HepG2 (cell line): ENCODE results near the gene SPTSSA. TPM values are rescaled to one million over a fixed set of nuclear protein-coding genes. Genes with fewer than 3 reads are reported as not detected.

Experiments
- AKAP8 ChIP-seq: sonication (generic); formaldehyde crosslinking; IDR thresholded peaks from 2 replicates; pipeline ENCODE4 v1.5.1; 2020; ENCODE audit warnings: mild to moderate bottlenecking, missing genetic modification reagents
- ATF4 ChIP-seq, 2 experiments: fragments of 450-650 bp in 1 of 2; sonication (generic) in 1 of 2; formaldehyde crosslinking; IDR thresholded peaks; 2 replicates each; pipeline versions ENCODE4 v1.5.0 to v1.8.0; 2020 to 2022; ENCODE audit warnings: mild to moderate bottlenecking in 1 of 2, missing genetic modification reagents in 1 of 2
- BRCA1 ChIP-seq: sonication (generic); formaldehyde crosslinking; IDR thresholded peaks from 2 replicates; pipeline ENCODE4 v1.4.0; 2020; ENCODE audit warnings: missing genetic modification reagents
- BRF2 ChIP-seq: sonication (generic); formaldehyde crosslinking; IDR thresholded peaks from 2 replicates; pipeline ENCODE4 v1.8.1; 2022; ENCODE audit warnings: mild to moderate bottlenecking, missing genetic modification reagents
- CBX5 ChIP-seq: sonication (generic); formaldehyde crosslinking; IDR thresholded peaks from 2 replicates; pipeline ENCODE4 v1.4.0; 2020; ENCODE audit warnings: missing genetic modification reagents, borderline replicate concordance
- FOSL1 ChIP-seq: sonication (generic); formaldehyde crosslinking; IDR thresholded peaks from 2 replicates; pipeline ENCODE4 v1.9.0; 2021; ENCODE audit warnings: missing genetic modification reagents, borderline replicate concordance
- HNRNPUL1 ChIP-seq: fragments of 200-400 bp; formaldehyde crosslinking; IDR thresholded peaks from 2 replicates; pipeline ENCODE4 v1.6.1; 2017; ENCODE audit warnings: low read depth, mild to moderate bottlenecking, low read length, moderate library complexity
- ISL2 ChIP-seq: sonication (generic); formaldehyde crosslinking; IDR thresholded peaks from 2 replicates; pipeline ENCODE4 v1.5.0; 2020; ENCODE audit warnings: missing genetic modification reagents
- JUND ChIP-seq: sonication (generic); formaldehyde crosslinking; IDR thresholded peaks from 2 replicates; pipeline ENCODE4 v1.8.0; 2022; ENCODE audit warnings: mild to moderate bottlenecking, missing genetic modification reagents
- KDM5A ChIP-seq: fragments of 200-600 bp; sonication (generic); IDR thresholded peaks from 2 replicates; pipeline ENCODE4 v1.7.0; 2018; ENCODE audit warnings: antibody characterized with exemption, mild to moderate bottlenecking, low read length, borderline replicate concordance
- MEIS2 ChIP-seq: sonication (generic); formaldehyde crosslinking; IDR thresholded peaks from 2 replicates; pipeline ENCODE4 v1.9.0; 2021; ENCODE audit warnings: mild to moderate bottlenecking, missing genetic modification reagents
- NBN ChIP-seq: fragments of 450-650 bp; conservative IDR thresholded peaks from 2 replicates; pipeline ENCODE4 v1.6.1; 2017
- NRL ChIP-seq: sonication (generic); formaldehyde crosslinking; IDR thresholded peaks from 2 replicates; pipeline ENCODE4 v1.5.0; 2020; ENCODE audit warnings: missing genetic modification reagents, mild to moderate bottlenecking, moderate library complexity, borderline replicate concordance
- PHB2 ChIP-seq: fragments of 450-650 bp; IDR thresholded peaks from 2 replicates; pipeline ENCODE4 v1.6.1; 2018; ENCODE audit not compliant: partially characterized antibody
- SP5 ChIP-seq: IDR thresholded peaks from 2 replicates; pipeline ENCODE4 v1.6.1; 2016; ENCODE audit warnings: low read depth, borderline replicate concordance
- TAF15 ChIP-seq: fragments of 200-400 bp; formaldehyde crosslinking; IDR thresholded peaks from one replicate; pipeline ENCODE4 v1.6.1; 2018; ENCODE audit warnings: mild to moderate bottlenecking, low read depth, low read length; ENCODE audit not compliant: poor library complexity, severe bottlenecking
- TCF7L2 ChIP-seq: IDR thresholded peaks from 2 replicates; pipeline ENCODE4 v1.6.1; 2011; ENCODE audit warnings: mild to moderate bottlenecking, low read depth, low read length, moderate library complexity
- TRIM24 ChIP-seq: sonication (generic); formaldehyde crosslinking; IDR thresholded peaks from 2 replicates; pipeline ENCODE4 v1.8.0; 2022; ENCODE audit warnings: mild to moderate bottlenecking, missing genetic modification reagents
- ZFY ChIP-seq: sonication (generic); formaldehyde crosslinking; IDR thresholded peaks from 2 replicates; pipeline ENCODE4 v1.4.0; 2020; ENCODE audit warnings: missing genetic modification reagents
- ZNF10 ChIP-seq: sonication (generic); formaldehyde crosslinking; IDR thresholded peaks from 2 replicates; pipeline ENCODE4 v1.4.0; 2020; ENCODE audit warnings: mild to moderate bottlenecking, low read depth, missing genetic modification reagents, borderline replicate concordance
- ZNF253 ChIP-seq: sonication (generic); formaldehyde crosslinking; IDR thresholded peaks from 2 replicates; pipeline ENCODE4 v1.8.0; 2022; ENCODE audit warnings: mild to moderate bottlenecking, missing genetic modification reagents, borderline replicate concordance
- ZNF260 ChIP-seq: sonication (generic); formaldehyde crosslinking; IDR thresholded peaks from 2 replicates; pipeline ENCODE4 v1.4.0; 2020; ENCODE audit warnings: missing genetic modification reagents, low read depth, mild to moderate bottlenecking, borderline replicate concordance
- ZNF354B ChIP-seq: sonication (generic); formaldehyde crosslinking; IDR thresholded peaks from 2 replicates; pipeline ENCODE4 v1.8.0; 2022; ENCODE audit warnings: mild to moderate bottlenecking, missing genetic modification reagents
- ZNF430 ChIP-seq: sonication (generic); formaldehyde crosslinking; IDR thresholded peaks from 2 replicates; pipeline ENCODE4 v1.9.0; 2021; ENCODE audit warnings: mild to moderate bottlenecking, missing genetic modification reagents
- ZNF672 ChIP-seq: sonication (generic); formaldehyde crosslinking; IDR thresholded peaks from 2 replicates; pipeline ENCODE4 v1.8.1; 2022; ENCODE audit warnings: missing genetic modification reagents
- ZNF720 ChIP-seq: sonication (generic); formaldehyde crosslinking; IDR thresholded peaks from 2 replicates; pipeline ENCODE4 v1.4.0; 2020; ENCODE audit warnings: missing genetic modification reagents
- ZNF781 ChIP-seq: sonication (generic); formaldehyde crosslinking; IDR thresholded peaks from 2 replicates; pipeline ENCODE4 v1.5.1; 2020; ENCODE audit warnings: borderline replicate concordance, mild to moderate bottlenecking, missing genetic modification reagents; ENCODE audit errors: not compliant biosample characterization
- polyA plus RNA-seq, 8 experiments: library from polyadenylated mRNA; depleted of rRNA in 3 of 8; stranded (reverse) in 7 of 8; unstranded in 1 of 8; fragments of >200 nt; fragmentation: Illumina TruSeq in 4 of 8; extraction: Trizol in 4 of 8; gene quantifications; 2 replicates each; pipeline versions ENCODE4 v1.2.1 to v1.2.3, GENCODE V29; 2011 to 2016; ENCODE audit warnings: low read depth in 4 of 8, missing spikeins in 1 of 8, mixed read lengths in 1 of 8; ENCODE audit not compliant: insufficient read depth in 1 of 8
- total RNA-seq, 5 experiments: library from RNA; depleted of rRNA; stranded (reverse); fragments of >200 nt; fragmentation: Illumina TruSeq; extraction: Trizol; gene quantifications; 2 replicates each; pipeline ENCODE4 v1.2.3, GENCODE V29; 2016; ENCODE audit warnings: low read depth in 1 of 5
- TF ChIP-seq, protein P1 (sequence below): sonication (generic); formaldehyde crosslinking; conservative IDR thresholded peaks from 2 replicates; pipeline ENCODE4 v1.4.0; 2020; ENCODE audit warnings: missing genetic modification reagents
- TF ChIP-seq, protein P2 (sequence below): sonication (generic); formaldehyde crosslinking; IDR thresholded peaks from 2 replicates; pipeline ENCODE4 v1.8.1; 2023; ENCODE audit warnings: missing genetic modification reagents, mild to moderate bottlenecking, borderline replicate concordance

Gene SPTSSA
- total and polyA plus RNA-seq, 2 of the 13 experiments (the other 11 are each of a cell fraction or from before 2014, with no cell fraction given), result 19.1 to 86.1 TPM

- no peak for TF ChIP-seq ZNF260
- no peak for TF ChIP-seq ZNF253 (CRISPR knock-in tag)
- TF ChIP-seq ZNF10 (CRISPR knock-in tag), result no peak
- TF ChIP-seq TCF7L2, result no peak
- peak; percentile 80; the same call in 1 of the 2 replicates for TF ChIP-seq CBX5 (CRISPR knock-in tag)
- TF ChIP-seq, protein P1, sequence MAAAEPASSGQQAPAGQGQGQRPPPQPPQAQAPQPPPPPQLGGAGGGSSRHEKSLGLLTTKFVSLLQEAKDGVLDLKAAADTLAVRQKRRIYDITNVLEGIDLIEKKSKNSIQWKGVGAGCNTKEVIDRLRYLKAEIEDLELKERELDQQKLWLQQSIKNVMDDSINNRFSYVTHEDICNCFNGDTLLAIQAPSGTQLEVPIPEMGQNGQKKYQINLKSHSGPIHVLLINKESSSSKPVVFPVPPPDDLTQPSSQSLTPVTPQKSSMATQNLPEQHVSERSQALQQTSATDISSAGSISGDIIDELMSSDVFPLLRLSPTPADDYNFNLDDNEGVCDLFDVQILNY, result no peak
- no peak for TF ChIP-seq AKAP8
- TF ChIP-seq BRF2 (CRISPR knock-in tag), result 0 out of 2 replicates have a peak, but pooled peaks have one; percentile 41
- no peak for TF ChIP-seq TAF15
- no peak for TF ChIP-seq ZNF672
- 0 out of 2 replicates have a peak, but pooled peaks have one; percentile 26 for TF ChIP-seq ISL2 (CRISPR knock-in tag)
- TF ChIP-seq, protein P2, sequence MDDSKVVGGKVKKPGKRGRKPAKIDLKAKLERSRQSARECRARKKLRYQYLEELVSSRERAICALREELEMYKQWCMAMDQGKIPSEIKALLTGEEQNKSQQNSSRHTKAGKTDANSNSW (CRISPR knock-in tag), result no peak
- no peak for TF ChIP-seq BRCA1 (CRISPR knock-in tag)
- TF ChIP-seq HNRNPUL1, result no peak
- no peak; the same call in 1 of the 2 replicates for TF ChIP-seq ZFY
- TF ChIP-seq SP5 (CRISPR knock-in tag), result no peak
- TF ChIP-seq PHB2, result no peak
- TF ChIP-seq TRIM24, result no peak
- no peak for TF ChIP-seq NRL
- no peak for TF ChIP-seq KDM5A
- TF ChIP-seq ATF4 (CRISPR knock-in tag; IDR thresholded peaks at IDR 0.05), result no peak
- TF ChIP-seq NBN, result no peak
- no peak for TF ChIP-seq JUND (CRISPR knock-in tag)
- TF ChIP-seq ZNF354B, result no peak
- no peak for TF ChIP-seq FOSL1 (CRISPR knock-in tag)
- no peak for TF ChIP-seq ZNF430 (CRISPR knock-in tag)
- no peak for TF ChIP-seq MEIS2 (CRISPR knock-in tag)
- no peak for TF ChIP-seq ZNF720 (CRISPR knock-in tag)
- no peak for TF ChIP-seq ZNF781 (CRISPR knock-in tag)
Observed at GRCh38 chr14:34498684-34499412, 36.8 kb upstream of the SPTSSA start (continued).
